ENCODE results near the gene HTR5A. TPM values are rescaled to one million over a fixed set of nuclear protein-coding genes. Genes with fewer than 3 reads are reported as not detected.

Gene HTR5A
- total RNA-seq, 4 donors from 2014 or later = not detected

DNA sequence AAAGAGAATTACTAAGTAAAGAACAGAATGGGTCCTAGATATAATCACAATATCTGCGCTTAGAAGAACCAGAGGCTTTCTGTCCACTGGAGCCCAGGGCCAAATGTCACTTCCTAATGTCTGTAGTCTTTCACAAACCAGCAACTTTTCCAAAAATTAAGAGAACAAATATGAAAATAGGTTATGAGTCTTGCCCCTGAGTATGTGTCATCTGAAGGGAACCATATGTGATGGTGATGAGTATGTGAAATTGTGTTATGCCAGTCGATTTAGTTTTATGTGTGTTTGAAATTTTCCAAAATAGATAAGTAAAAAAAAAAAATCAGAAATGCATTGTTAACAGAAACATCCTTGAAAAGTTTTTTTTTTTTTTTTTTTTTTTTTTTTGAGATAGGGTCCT lies 15.4 kb upstream of the HTR5A start:
- no peaks in the 10 kb centered on the region for H3K4me1 ChIP-seq
- 88% methylated on average over 2 of the region's 2 CpGs for WGBS

DNA sequence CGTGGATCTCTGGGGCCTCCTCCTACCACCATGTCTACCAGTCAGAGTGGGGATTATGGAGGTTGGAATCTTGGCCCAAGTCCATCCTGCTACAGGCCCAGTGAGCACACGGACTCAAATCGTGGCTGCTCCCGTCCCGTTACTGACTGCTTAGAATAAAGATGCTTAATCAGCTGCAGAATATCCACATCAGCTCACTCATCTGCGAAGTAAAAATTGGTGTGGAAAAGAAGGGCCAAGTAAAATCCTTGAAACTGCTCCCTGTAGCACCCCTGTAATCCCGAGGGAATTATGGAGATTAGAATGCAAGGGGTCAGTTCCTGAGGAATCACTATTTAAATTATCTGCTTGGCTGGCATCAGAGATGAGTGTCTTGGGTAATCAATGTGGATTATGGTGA lies 13.0 kb upstream of the HTR5A start:
- no peaks in the 10 kb centered on the region for H3K9me3 ChIP-seq
- H3K36me3 ChIP-seq = no peaks in the 10 kb centered on the region
- H3K27me3 ChIP-seq = peaks cover 2% of the 10 kb centered on the region
- TF ChIP-seq POLR2A (IDR thresholded peaks at IDR 0.05) = no peak
- no peak for TF ChIP-seq POLR2AphosphoS5 (IDR thresholded peaks at IDR 0.05)
- TF ChIP-seq, protein P1, sequence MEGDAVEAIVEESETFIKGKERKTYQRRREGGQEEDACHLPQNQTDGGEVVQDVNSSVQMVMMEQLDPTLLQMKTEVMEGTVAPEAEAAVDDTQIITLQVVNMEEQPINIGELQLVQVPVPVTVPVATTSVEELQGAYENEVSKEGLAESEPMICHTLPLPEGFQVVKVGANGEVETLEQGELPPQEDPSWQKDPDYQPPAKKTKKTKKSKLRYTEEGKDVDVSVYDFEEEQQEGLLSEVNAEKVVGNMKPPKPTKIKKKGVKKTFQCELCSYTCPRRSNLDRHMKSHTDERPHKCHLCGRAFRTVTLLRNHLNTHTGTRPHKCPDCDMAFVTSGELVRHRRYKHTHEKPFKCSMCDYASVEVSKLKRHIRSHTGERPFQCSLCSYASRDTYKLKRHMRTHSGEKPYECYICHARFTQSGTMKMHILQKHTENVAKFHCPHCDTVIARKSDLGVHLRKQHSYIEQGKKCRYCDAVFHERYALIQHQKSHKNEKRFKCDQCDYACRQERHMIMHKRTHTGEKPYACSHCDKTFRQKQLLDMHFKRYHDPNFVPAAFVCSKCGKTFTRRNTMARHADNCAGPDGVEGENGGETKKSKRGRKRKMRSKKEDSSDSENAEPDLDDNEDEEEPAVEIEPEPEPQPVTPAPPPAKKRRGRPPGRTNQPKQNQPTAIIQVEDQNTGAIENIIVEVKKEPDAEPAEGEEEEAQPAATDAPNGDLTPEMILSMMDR (IDR thresholded peaks at IDR 0.05) = no peak
- TF ChIP-seq EP300 (IDR thresholded peaks at IDR 0.05) = no peak
- no peak overlapping the region for H3K27ac ChIP-seq
- no peak for DNase-seq (ENCODE audit: low spot score in 2 of 2)
- 53% methylated on average over 7 of the region's 7 CpGs for WGBS
- H3K4me3 ChIP-seq = no peak overlapping the region
- H3K4me1 ChIP-seq = no peaks in the 10 kb centered on the region

More for the DNA sequence above, 15.4 kb upstream of the HTR5A start:
- Histone ChIP-seq H3K9me3 (no peaks in the 10 kb centered on the region), H3K4me3 (no peak overlapping the region), H3K27ac (no peak overlapping the region), H3K27me3 (peaks cover under 1% of the 10 kb centered on the region), H3K36me3 (no peaks in the 10 kb centered on the region)
- TF ChIP-seq, protein P1 (IDR thresholded peaks at IDR 0.05) = no peak
- no peak for TF ChIP-seq EP300 (IDR thresholded peaks at IDR 0.05)
- no peak for TF ChIP-seq POLR2AphosphoS5 (IDR thresholded peaks at IDR 0.05)
- TF ChIP-seq POLR2A (IDR thresholded peaks at IDR 0.05) = no peak
- DNase-seq (ENCODE audit: low spot score in 2 of 2) = no peak

DNA sequence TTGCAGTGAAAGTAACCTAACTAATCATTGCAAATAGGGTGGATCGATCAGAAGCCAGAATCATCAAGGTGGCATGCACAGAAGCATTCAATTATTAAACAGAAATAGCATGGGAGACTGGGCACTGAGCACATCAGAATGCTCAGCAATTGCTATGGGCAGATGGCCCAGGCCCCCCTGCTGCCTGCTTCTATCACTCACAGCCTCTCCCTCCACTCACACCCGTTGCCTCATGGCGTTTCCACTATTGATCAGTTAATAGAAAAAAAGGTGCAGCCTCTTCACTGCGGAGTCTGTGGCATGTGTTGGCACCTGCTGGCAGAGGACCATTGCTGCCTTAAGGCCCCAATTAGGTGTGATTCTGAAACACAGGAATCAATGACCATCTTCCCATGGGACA lies 11.2 kb upstream of the HTR5A start:
- Histone ChIP-seq H3K9me3 (no peaks in the 10 kb centered on the region), H3K27me3 (peaks cover 2% of the 10 kb centered on the region), H3K36me3 (no peaks in the 10 kb centered on the region), H3K4me1 (no peaks in the 10 kb centered on the region), H3K27ac (no peak overlapping the region), H3K4me3 (no peak overlapping the region)
- DNase-seq (ENCODE audit: low spot score in 2 of 2) = no peak
- TF ChIP-seq EP300 (IDR thresholded peaks at IDR 0.05) (no peak), POLR2AphosphoS5 (IDR thresholded peaks at IDR 0.05) (no peak), POLR2A (IDR thresholded peaks at IDR 0.05) (no peak)
- TF ChIP-seq, protein P1 (IDR thresholded peaks at IDR 0.05) = no peak
- WGBS = 79% methylated on average over 4 of the region's 4 CpGs

DNA sequence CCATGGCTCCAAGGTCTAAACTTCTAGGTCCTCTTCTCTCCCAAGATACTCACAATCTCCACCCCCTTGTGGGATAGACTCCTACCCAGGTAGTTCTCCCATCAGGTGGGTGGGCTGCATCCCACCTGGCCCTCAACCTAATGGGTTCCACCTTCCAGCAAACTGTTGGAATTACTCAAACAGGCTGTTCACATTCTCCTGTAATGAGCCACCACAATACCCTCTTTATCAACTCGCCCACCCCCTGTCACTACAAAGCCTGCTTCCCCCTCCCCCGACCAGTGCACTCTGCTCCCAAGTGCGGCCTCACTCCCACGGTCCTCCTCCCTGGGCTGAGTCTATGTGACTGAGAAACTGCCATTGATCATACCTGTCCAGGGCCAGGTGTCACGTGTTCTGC lies 10.4 kb upstream of the HTR5A start:
- DNase-seq (ENCODE audit: low spot score in 2 of 2) = no peak
- no peaks in the 10 kb centered on the region for H3K4me1 ChIP-seq
- no peaks in the 10 kb centered on the region for H3K9me3 ChIP-seq
- H3K4me3 ChIP-seq = no peak overlapping the region
- 61% methylated on average over 5 of the region's 5 CpGs for WGBS
- H3K27ac ChIP-seq = no peak overlapping the region
- TF ChIP-seq POLR2AphosphoS5 (IDR thresholded peaks at IDR 0.05) (no peak), POLR2A (IDR thresholded peaks at IDR 0.05) (no peak), EP300 (IDR thresholded peaks at IDR 0.05) (no peak)
- TF ChIP-seq, protein P1 (IDR thresholded peaks at IDR 0.05) = no peak
- H3K36me3 ChIP-seq = no peaks in the 10 kb centered on the region
- H3K27me3 ChIP-seq = peaks cover 2% of the 10 kb centered on the region

DNA sequence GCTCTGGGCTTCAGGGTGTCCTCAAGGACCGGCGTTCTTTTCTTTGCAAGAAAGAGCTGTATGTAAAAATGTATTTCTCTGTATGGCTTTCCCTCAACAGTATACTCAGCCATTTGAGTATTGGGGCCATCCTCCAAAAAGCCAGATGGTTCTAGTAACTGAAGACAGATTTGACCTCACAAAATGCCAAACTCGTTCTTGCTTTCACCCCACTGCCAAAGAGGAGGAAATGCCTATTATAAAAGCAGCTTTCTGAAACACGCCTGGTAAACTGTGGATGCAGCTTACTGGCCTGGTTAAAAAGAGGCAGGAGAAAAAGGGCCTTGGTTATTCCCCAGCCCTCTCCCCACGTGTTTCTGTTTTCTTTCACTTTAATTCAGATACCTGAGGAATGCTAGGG lies 7.7 kb upstream of the HTR5A start:
- Histone ChIP-seq H3K36me3 (no peaks in the 10 kb centered on the region), H3K27me3 (peaks cover 2% of the 10 kb centered on the region), H3K4me1 (no peaks in the 10 kb centered on the region), H3K27ac (no peak overlapping the region), H3K9me3 (no peaks in the 10 kb centered on the region), H3K4me3 (no peak overlapping the region)
- TF ChIP-seq, protein P1 (IDR thresholded peaks at IDR 0.05) = no peak
- TF ChIP-seq POLR2A (IDR thresholded peaks at IDR 0.05) (no peak), EP300 (IDR thresholded peaks at IDR 0.05) (no peak), POLR2AphosphoS5 (IDR thresholded peaks at IDR 0.05) (no peak)
- WGBS = 56% methylated on average over 5 of the region's 5 CpGs
- DNase-seq (ENCODE audit: low spot score in 2 of 2) = no peak
